GM12878 (cell line): ENCODE data around the gene TOP2A. TPM values are rescaled to one million over a fixed set of nuclear protein-coding genes. Genes with fewer than 3 reads are reported as not detected.

Experiments used
- ATAC-seq: fragments of 200-7000 bp; cut with Tn5 transposase; 3 replicates; pipeline ENCODE4 v1.9.1; 2020; ENCODE audit warnings: mild to moderate bottlenecking, moderate library complexity
- BruUV-seq: library from RNA; stranded (reverse); fragments of 400-500 nt; replicated peaks from 2 replicates; lab custom pipeline; 2021; lab: Mats Ljungman, UMichigan
- CTCF ChIA-PET: fragments of 300-600 bp; sonication (Branson Sonifier 250); formaldehyde crosslinking; extraction: SDS; loops from one replicate; lab custom pipeline; 2021; ENCODE audit warnings: inconsistent platforms; lab: Yijun Ruan, JAX
- POLR2A ChIA-PET: fragments of 350-600 bp; formaldehyde crosslinking; extraction: SDS; loops from one replicate; lab custom pipeline; 2021; ENCODE audit warnings: inconsistent platforms; lab: Charles Lee
- RAD21 ChIA-PET: fragments of 300-600 bp; sonication (Branson Sonifier 250); formaldehyde crosslinking; loops from one replicate; lab custom pipeline; 2023; ENCODE audit warnings: antibody characterized with exemption; ENCODE audit not compliant: unreplicated experiment; lab: Charles Lee
- SMC1A ChIA-PET: fragments of 300-600 bp; sonication (Branson Sonifier 250); formaldehyde crosslinking; loops from one replicate; lab custom pipeline; 2023; ENCODE audit not compliant: unreplicated experiment, uncharacterized antibody; lab: Charles Lee
- DNase-seq: peaks from one replicate; pipeline ENCODE4 v3.0.0-alpha.2; 2011; ENCODE audit warnings: low read depth, low spot score
- FAIRE-seq: peaks from 3 replicates; lab custom pipeline; 2011; peaks lifted over from hg19 to GRCh38; lab: Jason Lieb, UNC
- H2AFZ ChIP-seq: 2 replicates; pipeline ENCODE4 v1.6.0; 2011; ENCODE audit warnings: low read depth, low read length, control low read depth; ENCODE audit not compliant: control insufficient read depth
- H3K27ac ChIP-seq: 2 replicates; pipeline ENCODE4 v1.5.1; 2011; ENCODE audit warnings: control low read depth; ENCODE audit not compliant: control insufficient read depth, insufficient read depth
- H3K27me3 ChIP-seq, 2 experiments: replicated peaks in 1 of 2; 2 replicates each; pipeline versions ENCODE4 v1.6.0 to v1.6.1; 2011; ENCODE audit warnings: low read length in 1 of 2; ENCODE audit not compliant: control insufficient read depth in 2 of 2, insufficient read depth in 2 of 2
- H3K36me3 ChIP-seq, 2 experiments: 2 replicates each; pipeline ENCODE4 v1.5.1; 2011; ENCODE audit warnings: low read length in 1 of 2; ENCODE audit not compliant: control insufficient read depth in 2 of 2, insufficient read depth in 2 of 2
- H3K4me1 ChIP-seq: 2 replicates; pipeline ENCODE4 v1.6.1; 2011; ENCODE audit warnings: mild to moderate bottlenecking, low read length, moderate library complexity, mixed read lengths; ENCODE audit not compliant: control insufficient read depth, insufficient read depth
- H3K4me2 ChIP-seq: 2 replicates; pipeline ENCODE4 v1.6.0; 2011; ENCODE audit warnings: control low read depth; ENCODE audit not compliant: control insufficient read depth, insufficient read depth
- H3K4me3 ChIP-seq: fragments of 200-600 bp; sonication (generic); 2 replicates; pipeline ENCODE4 v1.5.1; 2016
- H3K79me2 ChIP-seq: 2 replicates; pipeline ENCODE4 v1.6.0; 2011; ENCODE audit warnings: low read length; ENCODE audit not compliant: control insufficient read depth, insufficient read depth
- H3K9ac ChIP-seq: 2 replicates; pipeline ENCODE4 v1.8.0; 2011; ENCODE audit warnings: low read length, control low read depth, mixed read lengths; ENCODE audit not compliant: control insufficient read depth, insufficient read depth
- H3K9me3 ChIP-seq: replicated peaks from 3 replicates; pipeline ENCODE4 v1.5.1; 2011; ENCODE audit warnings: mild to moderate bottlenecking, low read length; ENCODE audit not compliant: control insufficient read depth, insufficient read depth
- H4K20me1 ChIP-seq: 2 replicates; pipeline ENCODE4 v1.6.0; 2011; ENCODE audit not compliant: control insufficient read depth, insufficient read depth
- BRCA1 ChIP-seq: IDR thresholded peaks from 2 replicates; pipeline ENCODE4 v1.6.1; 2011; ENCODE audit warnings: low read depth, low read length, improper control_type of control experiment
- CEBPB ChIP-seq, 2 experiments: fragments of 150-350 bp in 1 of 2; IDR thresholded peaks; 2 replicates each; pipeline ENCODE4 v1.6.1; 2012 to 2014; ENCODE audit warnings: low read depth in 2 of 2, low read length in 2 of 2, borderline replicate concordance in 1 of 2, inconsistent platforms in 1 of 2
- EGR1 ChIP-seq, 2 experiments: IDR thresholded peaks; 1 replicate in 1 of 2; 2 replicates in 1 of 2; pipeline ENCODE4 v1.6.1; 2011 to 2012; ENCODE audit warnings: low read depth in 2 of 2, low read length in 2 of 2, borderline replicate concordance in 1 of 2, mild to moderate bottlenecking in 1 of 2, moderate library complexity in 1 of 2
- ETV6 ChIP-seq, 2 experiments: fragments of 450-650 bp in 1 of 2; IDR thresholded peaks in 1 of 2; conservative IDR thresholded peaks in 1 of 2; 2 replicates each; pipeline ENCODE4 v1.6.1; 2014; ENCODE audit warnings: antibody characterized with exemption in 1 of 2, borderline replicate concordance in 1 of 2, low read depth in 1 of 2, mild to moderate bottlenecking in 1 of 2, moderate library complexity in 1 of 2
- FOXM1 ChIP-seq: IDR thresholded peaks from 2 replicates; pipeline ENCODE4 v1.6.1; 2012; ENCODE audit warnings: low read depth, mild to moderate bottlenecking, inconsistent platforms, low read length, moderate library complexity
- GATAD2B ChIP-seq: fragments of 450-650 bp; conservative IDR thresholded peaks from 2 replicates; pipeline ENCODE4 v1.6.1; 2017; ENCODE audit warnings: low read depth, mild to moderate bottlenecking, moderate library complexity
- HDAC2 ChIP-seq: fragments of 200-600 bp; sonication (generic); IDR thresholded peaks from 2 replicates; pipeline ENCODE4 v1.6.1; 2017
- KDM1A ChIP-seq: fragments of 200-600 bp; sonication (generic); IDR thresholded peaks from 2 replicates; pipeline ENCODE4 v1.6.1; 2016; ENCODE audit warnings: borderline replicate concordance
- RBBP5 ChIP-seq: fragments of 200-600 bp; sonication (generic); conservative IDR thresholded peaks from 2 replicates; pipeline ENCODE4 v1.6.1; 2016
- SP1 ChIP-seq: IDR thresholded peaks from one replicate; pipeline ENCODE4 v1.6.1; 2011; ENCODE audit warnings: low read depth, low read length
- SUZ12 ChIP-seq: fragments of 200-600 bp; sonication (generic); IDR thresholded peaks from one replicate; pipeline ENCODE4 v1.6.1; 2018; ENCODE audit warnings: antibody characterized with exemption, mild to moderate bottlenecking; ENCODE audit not compliant: unreplicated experiment
- YY1 ChIP-seq: IDR thresholded peaks from 2 replicates; pipeline ENCODE4 v1.6.1; 2011; ENCODE audit warnings: low read depth, mild to moderate bottlenecking, low read length
- ZBTB40 ChIP-seq: fragments of 450-650 bp; IDR thresholded peaks from 2 replicates; pipeline ENCODE4 v1.6.1; 2016; ENCODE audit warnings: mild to moderate bottlenecking, moderate library complexity, borderline replicate concordance
- ZNF622 ChIP-seq: fragments of 450-650 bp; IDR thresholded peaks from 2 replicates; pipeline ENCODE4 v1.6.1; 2017; ENCODE audit warnings: mild to moderate bottlenecking, inconsistent platforms
- ZSCAN29 ChIP-seq: fragments of 450-650 bp; IDR thresholded peaks from 2 replicates; pipeline ENCODE4 v1.6.1; 2017; ENCODE audit warnings: mild to moderate bottlenecking, moderate library complexity
- WGBS: methylation state at CpG from one replicate; pipeline ENCODE4 v1.1.6; 2016; ENCODE audit warnings: low lambda C conversion rate; ENCODE audit not compliant: insufficient replicate concordance, insufficient coverage; ENCODE audit errors: missing lambda C conversion rate; 5-methylcytosine and 5-hydroxymethylcytosine counted together
- in situ Hi-C: fragments of 300-500 bp; cut with MboI; formaldehyde crosslinking; loops from 9 replicates; pipeline ENCODE4 v1.14.3; 2018; ENCODE audit warnings: mixed read lengths
- intact Hi-C: fragments of 100-400 bp; cut with micrococcal nuclease; formaldehyde crosslinking; loops from one replicate; pipeline ENCODE4 v1.14.2; 2022; ENCODE audit not compliant: unreplicated experiment
- polyA plus RNA-seq, 11 experiments: library from polyadenylated mRNA; depleted of rRNA in 4 of 11; unstranded in 6 of 11; stranded (reverse) in 5 of 11; fragments of >200 nt; fragmentation: Nextera tagmentation in 4 of 11; fragmentation: Illumina TruSeq in 1 of 11; extraction: Ambion mirVana in 4 of 11; extraction: Trizol in 1 of 11; gene quantifications; 1 replicate in 1 of 11; 2 replicates in 10 of 11; pipeline versions ENCODE4 v1.2.1 to v1.2.3, GENCODE V29; 2011 to 2016; ENCODE audit warnings: inconsistent platforms in 2 of 11, missing spikeins in 2 of 11, low read depth in 1 of 11
- total RNA-seq, 4 experiments: library from RNA; depleted of rRNA in 3 of 4; stranded (reverse); fragments of >200 nt in 3 of 4; fragmentation: Illumina TruSeq in 1 of 4; extraction: Trizol in 1 of 4; gene quantifications; 2 replicates each; pipeline versions ENCODE4 v1.2.1 to v1.2.3, GENCODE V29; 2013 to 2021

TOP2A gene
- total and polyA plus RNA-seq, 10 of the 15 experiments (the other 5 are each of a cell fraction or from before 2014, with no cell fraction given) = 117 to 275 (median 232) TPM

GRCh38 chr17:40430272-40431230 is 12.9 kb upstream of the TOP2A start:
- in situ Hi-C loops = loop anchor here (25.0 kb wide), 1 partner anchor 107 kb away; no protein-coding TSS in a partner anchor
- no peak overlapping the region for H3K4me2 ChIP-seq
- CTCF ChIA-PET = interaction anchor here (0.5 to 1.4 kb wide), 4 partner anchors 14 to 170 kb away, joined by 3 to 4 read pairs (median 3); no protein-coding TSS in a partner anchor
- no peak overlapping the region for H3K27ac ChIP-seq
- ATAC-seq = no peak
- FAIRE-seq = no peak
- H3K27me3 ChIP-seq = 0 out of 4 replicates have a peak, but pooled peaks cover 0 to 3% of the 10 kb centered on the region in 2 experiments
- H3K9me3 ChIP-seq = no peaks in the 10 kb centered on the region; the same call in 2 of the 3 replicates
- no peak overlapping the region for H2AFZ ChIP-seq
- no peaks in the 10 kb centered on the region for H3K79me2 ChIP-seq
- intact Hi-C loops = no loop called here
- POLR2A ChIA-PET = interaction anchor here (1.3 kb wide), 1 partner anchor 13 kb away, joined by 4 read pairs; the partner anchor contains the start of gene TOP2A
- H4K20me1 ChIP-seq = no peaks in the 10 kb centered on the region
- WGBS = 39% methylated on average over 10 of the region's 10 CpGs
- no peaks in the 10 kb centered on the region for H3K4me1 ChIP-seq
- BruUV-seq = no TSS peak
- SMC1A ChIA-PET = interaction anchor here (1.3 to 1.6 kb wide), 2 partner anchors 13 to 20 kb away, joined by 4 to 5 read pairs; partner anchors contain the start of gene TOP2A
- no peak overlapping the region for H3K4me3 ChIP-seq
- H3K9ac ChIP-seq = no peak overlapping the region
- DNase-seq = no peak
- RAD21 ChIA-PET = interaction anchor here (1.2 kb wide), 1 partner anchor 101 kb away, joined by 3 read pairs; no protein-coding TSS in a partner anchor
- H3K36me3 ChIP-seq = no peaks in the 10 kb centered on the region
- no peak for TF ChIP-seq ZSCAN29
- TF ChIP-seq EGR1 (IDR thresholded peaks at IDR 0.05; ENCODE audit: borderline replicate concordance in 1 of 2, low read depth in 2 of 2, low read length in 2 of 2) = no peak
- no peak for TF ChIP-seq SP1
- no peak for TF ChIP-seq BRCA1
- TF ChIP-seq YY1 = no peak
- no peak for TF ChIP-seq RBBP5
- no peak for TF ChIP-seq ZBTB40
- TF ChIP-seq CEBPB (IDR thresholded peaks at IDR 0.05; ENCODE audit: borderline replicate concordance in 1 of 2, low read depth in 2 of 2, low read length in 2 of 2) = no peak
- TF ChIP-seq FOXM1 = no peak
- TF ChIP-seq HDAC2 = no peak
- TF ChIP-seq GATAD2B = no peak
- TF ChIP-seq SUZ12 = no peak
- no peak for TF ChIP-seq ETV6 (conservative IDR thresholded peaks at IDR 0.05 in 1 of 2, IDR thresholded peaks at IDR 0.05 in 1 of 2; ENCODE audit: borderline replicate concordance in 1 of 2, low read depth in 1 of 2)
- TF ChIP-seq ZNF622 = no peak
- TF ChIP-seq KDM1A = no peak
